Measurements from ENCODE around the gene CCDC102A.

DNA sequence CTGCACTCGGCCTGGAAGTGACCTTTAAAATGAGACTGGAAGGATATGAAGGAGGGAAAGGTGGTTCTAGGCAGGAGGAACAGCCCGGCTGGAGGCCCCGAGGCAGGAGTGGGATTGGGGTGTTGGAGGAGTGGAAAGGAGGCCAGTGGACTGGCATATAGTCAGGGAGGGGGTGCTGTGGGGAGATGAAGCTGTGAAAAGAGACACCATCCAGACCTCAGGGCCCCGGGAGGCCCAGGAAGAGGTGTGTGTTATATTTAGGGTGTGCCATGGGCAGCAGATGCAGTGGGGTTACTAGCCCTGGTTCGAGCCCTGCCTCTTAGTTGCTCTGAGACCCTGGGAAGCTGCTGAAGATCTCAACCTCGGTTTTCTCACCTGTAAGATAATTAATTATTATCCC lies 31.2 kb downstream of the CCDC102A start:
- TF ChIP-seq, protein P1, sequence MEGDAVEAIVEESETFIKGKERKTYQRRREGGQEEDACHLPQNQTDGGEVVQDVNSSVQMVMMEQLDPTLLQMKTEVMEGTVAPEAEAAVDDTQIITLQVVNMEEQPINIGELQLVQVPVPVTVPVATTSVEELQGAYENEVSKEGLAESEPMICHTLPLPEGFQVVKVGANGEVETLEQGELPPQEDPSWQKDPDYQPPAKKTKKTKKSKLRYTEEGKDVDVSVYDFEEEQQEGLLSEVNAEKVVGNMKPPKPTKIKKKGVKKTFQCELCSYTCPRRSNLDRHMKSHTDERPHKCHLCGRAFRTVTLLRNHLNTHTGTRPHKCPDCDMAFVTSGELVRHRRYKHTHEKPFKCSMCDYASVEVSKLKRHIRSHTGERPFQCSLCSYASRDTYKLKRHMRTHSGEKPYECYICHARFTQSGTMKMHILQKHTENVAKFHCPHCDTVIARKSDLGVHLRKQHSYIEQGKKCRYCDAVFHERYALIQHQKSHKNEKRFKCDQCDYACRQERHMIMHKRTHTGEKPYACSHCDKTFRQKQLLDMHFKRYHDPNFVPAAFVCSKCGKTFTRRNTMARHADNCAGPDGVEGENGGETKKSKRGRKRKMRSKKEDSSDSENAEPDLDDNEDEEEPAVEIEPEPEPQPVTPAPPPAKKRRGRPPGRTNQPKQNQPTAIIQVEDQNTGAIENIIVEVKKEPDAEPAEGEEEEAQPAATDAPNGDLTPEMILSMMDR (IDR thresholded peaks at IDR 0.05), result no peak
- no peak for TF ChIP-seq POLR2A (IDR thresholded peaks at IDR 0.05)
